ENCODE measurements around the gene FGFR3. TPM values are rescaled to one million over a fixed set of nuclear protein-coding genes. Genes with fewer than 3 reads are reported as not detected.
A peak's percentile ranks its signal among the peaks of the same experiment; 100 is the strongest.

The FGFR3 gene
- total and polyA plus RNA-seq, 5 experiments from 2014 or later: 0.19 TPM; not detected in 4

GRCh38 chr4:1750381-1751154 is 42.5 kb upstream of the FGFR3 start:
- H3K27ac Mint-ChIP-seq: peak overlapping the region in 1 of 10 donors; percentile 47
- DNase-seq (no peak), ATAC-seq (no peak)
- H3K4me1 Mint-ChIP-seq: peaks cover 0 to 5% (median under 1%) of the 10 kb centered on the region in 4 donors
- H3K36me3 Mint-ChIP-seq: no peaks in the 10 kb centered on the region
- H3K4me3 Mint-ChIP-seq: no peak overlapping the region
- no peaks in the 10 kb centered on the region for H3K9me3 Mint-ChIP-seq
- POLR2A ChIA-PET: no interaction called here
- H3K27me3 Mint-ChIP-seq: no peaks in the 10 kb centered on the region

GRCh38 chr4:1751155-1751918 is 41.8 kb upstream of the FGFR3 start:
- DNase-seq: no peak
- no peak overlapping the region for H3K4me3 Mint-ChIP-seq
- no peaks in the 10 kb centered on the region for H3K36me3 Mint-ChIP-seq
- no peaks in the 10 kb centered on the region for H3K27me3 Mint-ChIP-seq
- peaks cover 0 to 3% (median under 1%) of the 10 kb centered on the region in 4 donors for H3K4me1 Mint-ChIP-seq
- H3K27ac Mint-ChIP-seq: no peak overlapping the region
- ATAC-seq: no peak
- POLR2A ChIA-PET: no interaction called here
- H3K9me3 Mint-ChIP-seq: no peaks in the 10 kb centered on the region

- no peak overlapping the region for H3K27ac Mint-ChIP-seq
- H3K27me3 Mint-ChIP-seq: no peaks in the 10 kb centered on the region
- no peaks in the 10 kb centered on the region for H3K36me3 Mint-ChIP-seq
- POLR2A ChIA-PET: no interaction called here
- peaks cover 0 to 3% (median under 1%) of the 10 kb centered on the region in 4 donors for H3K4me1 Mint-ChIP-seq
- no peak overlapping the region for H3K4me3 Mint-ChIP-seq
- no peaks in the 10 kb centered on the region for H3K9me3 Mint-ChIP-seq
- no peak for ATAC-seq
- DNase-seq: no peak
These were observed 41.2 kb upstream of the FGFR3 start for GRCh38 chr4:1751919-1752283.

GRCh38 chr4:1752284-1753041 is 40.6 kb upstream of the FGFR3 start:
- Mint-ChIP-seq H3K4me1 (peaks cover 0 to 3% (median under 1%) of the 10 kb centered on the region in 4 donors), H3K4me3 (no peak overlapping the region), H3K27ac (no peak overlapping the region), H3K36me3 (no peaks in the 10 kb centered on the region), H3K27me3 (no peaks in the 10 kb centered on the region), H3K9me3 (no peaks in the 10 kb centered on the region)
- ATAC-seq (no peak), DNase-seq (no peak)
- POLR2A ChIA-PET: no interaction called here

- no peak for DNase-seq
- H3K4me1 Mint-ChIP-seq: peaks cover 0 to 3% (median under 1%) of the 10 kb centered on the region in 4 donors
- no peaks in the 10 kb centered on the region for H3K36me3 Mint-ChIP-seq
- no peak for ATAC-seq
- H3K27me3 Mint-ChIP-seq: no peaks in the 10 kb centered on the region
- H3K9me3 Mint-ChIP-seq: no peaks in the 10 kb centered on the region
- no peak overlapping the region for H3K4me3 Mint-ChIP-seq
- H3K27ac Mint-ChIP-seq: no peak overlapping the region
- POLR2A ChIA-PET: no interaction called here
These were observed 39.8 kb upstream of the FGFR3 start for GRCh38 chr4:1753294-1753696.

GRCh38 chr4:1753697-1754311 is 39.3 kb upstream of the FGFR3 start:
- Mint-ChIP-seq H3K4me1 (peaks cover 0 to 3% (median under 1%) of the 10 kb centered on the region in 4 donors), H3K9me3 (no peaks in the 10 kb centered on the region), H3K27me3 (no peaks in the 10 kb centered on the region), H3K27ac (no peak overlapping the region), H3K4me3 (no peak overlapping the region), H3K36me3 (no peaks in the 10 kb centered on the region)
- POLR2A ChIA-PET: no interaction called here
- no peak for ATAC-seq
- no peak for DNase-seq

GRCh38 chr4:1754336-1754735 is 38.8 kb upstream of the FGFR3 start:
- POLR2A ChIA-PET: no interaction called here
- Mint-ChIP-seq H3K27ac (no peak overlapping the region), H3K4me3 (no peak overlapping the region), H3K9me3 (no peaks in the 10 kb centered on the region), H3K27me3 (no peaks in the 10 kb centered on the region), H3K4me1 (peaks cover 0 to 3% (median under 1%) of the 10 kb centered on the region in 4 donors), H3K36me3 (no peaks in the 10 kb centered on the region)
- no peak for ATAC-seq
- DNase-seq: no peak

GRCh38 chr4:1755297-1755696 is 37.8 kb upstream of the FGFR3 start:
- H3K4me3 Mint-ChIP-seq: no peak overlapping the region
- H3K36me3 Mint-ChIP-seq: no peaks in the 10 kb centered on the region
- POLR2A ChIA-PET: no interaction called here
- H3K27ac Mint-ChIP-seq: no peak overlapping the region
- no peaks in the 10 kb centered on the region for H3K9me3 Mint-ChIP-seq
- DNase-seq: no peak
- H3K4me1 Mint-ChIP-seq: peaks cover 0 to 4% (median 2%) of the 10 kb centered on the region in 4 donors
- ATAC-seq: no peak
- H3K27me3 Mint-ChIP-seq: no peaks in the 10 kb centered on the region

- H3K9me3 Mint-ChIP-seq: no peaks in the 10 kb centered on the region
- ATAC-seq (no peak), DNase-seq (no peak)
- POLR2A ChIA-PET: no interaction called here
- H3K4me1 Mint-ChIP-seq: peaks cover 0 to 4% (median 2%) of the 10 kb centered on the region in 4 donors
- H3K4me3 Mint-ChIP-seq: no peak overlapping the region
- no peaks in the 10 kb centered on the region for H3K27me3 Mint-ChIP-seq
- no peaks in the 10 kb centered on the region for H3K36me3 Mint-ChIP-seq
- peak overlapping the region in 1 of 10 donors; percentile 33 for H3K27ac Mint-ChIP-seq
These were observed 37.0 kb upstream of the FGFR3 start for GRCh38 chr4:1756079-1756478.

- Mint-ChIP-seq H3K36me3 (no peaks in the 10 kb centered on the region), H3K9me3 (no peaks in the 10 kb centered on the region), H3K4me1 (peaks cover 0 to 4% (median 2%) of the 10 kb centered on the region in 4 donors), H3K27ac (no peak overlapping the region), H3K4me3 (no peak overlapping the region), H3K27me3 (peaks cover 0 to 2% (median 0%) of the 10 kb centered on the region in 5 donors)
- ATAC-seq (no peak), DNase-seq (no peak)
- POLR2A ChIA-PET: no interaction called here
These were observed 36.0 kb upstream of the FGFR3 start for GRCh38 chr4:1756893-1757779.

GRCh38 chr4:1757836-1758235 is 35.3 kb upstream of the FGFR3 start:
- no peak for ATAC-seq
- Mint-ChIP-seq H3K27me3 (peaks cover 0 to 7% (median 0%) of the 10 kb centered on the region in 5 donors), H3K4me1 (peaks cover 0 to 4% (median 2%) of the 10 kb centered on the region in 4 donors), H3K27ac (no peak overlapping the region), H3K9me3 (no peaks in the 10 kb centered on the region), H3K4me3 (no peak overlapping the region), H3K36me3 (no peaks in the 10 kb centered on the region)
- DNase-seq: no peak
- POLR2A ChIA-PET: no interaction called here

Measured in naive thymus-derived CD8-positive, alpha-beta T cell (primary cell).